Measurements from ENCODE around the gene ARHGAP22.
A peak's percentile ranks its signal among the peaks of the same experiment; 100 is the strongest.

ARHGAP22 gene

DNA sequence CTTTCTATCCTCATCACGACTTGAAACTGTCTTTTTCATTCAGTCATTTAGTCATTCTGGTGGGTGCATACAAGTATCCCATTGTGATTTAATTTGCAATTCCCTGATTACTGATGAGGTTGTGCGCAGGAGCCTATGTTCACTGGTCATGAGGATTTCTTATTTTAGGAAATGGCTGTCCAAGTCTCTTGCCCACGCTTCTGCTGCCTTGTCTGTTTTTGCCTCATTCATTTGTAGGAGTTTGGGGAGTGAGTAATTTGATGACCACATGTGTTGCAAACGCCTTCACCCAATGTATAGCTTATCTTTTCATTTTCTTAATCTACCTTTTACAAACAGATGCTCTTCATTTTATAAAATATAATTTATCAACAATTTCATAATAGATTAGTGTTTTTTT, 127.3 kb downstream of the ARHGAP22 start:
- DNase-seq (ENCODE audit: low spot score): no peak

DNA sequence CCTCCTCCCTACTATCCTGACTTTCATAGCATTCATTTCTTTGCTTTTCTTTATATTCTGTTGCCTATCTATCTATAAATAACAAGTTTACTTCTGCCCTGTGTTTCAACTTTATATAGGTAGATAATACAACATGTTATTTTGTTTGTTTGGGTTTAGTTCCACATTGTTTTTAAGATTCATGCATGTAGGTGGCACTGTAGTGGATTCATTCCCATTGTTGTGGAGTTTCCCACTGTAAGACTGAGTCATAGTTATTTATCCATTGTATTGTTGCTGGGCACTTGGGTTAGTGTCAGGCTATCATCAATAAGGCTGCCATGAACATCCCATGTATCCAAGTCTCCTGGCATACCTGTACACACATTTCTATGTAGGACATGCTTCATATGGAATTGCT, 127.7 kb downstream of the ARHGAP22 start:
- no peak for DNase-seq (ENCODE audit: low spot score)

DNA sequence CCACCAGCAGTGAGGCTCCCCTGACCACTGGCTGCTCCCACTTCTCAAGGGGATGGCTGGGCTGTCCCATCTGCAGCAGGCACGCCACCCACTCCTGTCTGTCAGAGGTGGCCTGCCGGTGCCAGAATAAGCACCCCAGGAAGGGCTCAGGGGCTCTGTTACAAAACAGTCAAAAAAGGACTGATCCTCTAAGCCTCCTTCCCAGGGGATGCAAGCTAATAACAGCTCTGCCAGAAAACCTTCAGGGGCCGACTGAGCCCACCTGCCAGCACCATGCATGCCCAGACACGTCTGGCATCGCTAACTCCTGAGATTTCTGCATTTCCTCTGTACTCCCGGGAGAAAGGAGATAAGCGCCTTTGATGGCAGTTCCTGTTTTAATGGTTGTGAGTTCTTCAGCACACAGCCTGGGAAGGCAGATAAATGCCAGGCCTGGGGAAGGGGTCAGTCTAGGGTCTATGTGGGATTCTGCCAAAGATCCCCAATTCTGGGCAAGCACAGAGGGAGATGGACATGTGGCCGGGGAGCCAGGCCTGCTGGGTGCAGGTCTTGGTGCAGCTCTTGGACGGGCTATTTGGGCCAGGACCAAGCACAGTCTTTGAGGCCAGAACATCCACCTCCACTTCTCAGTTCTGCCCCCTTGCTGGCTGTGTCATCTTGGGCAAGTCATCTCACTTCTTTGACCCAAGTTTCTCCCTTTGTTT, 128.4 kb downstream of the ARHGAP22 start:
- DNase-seq (ENCODE audit: low spot score): no peak

DNA sequence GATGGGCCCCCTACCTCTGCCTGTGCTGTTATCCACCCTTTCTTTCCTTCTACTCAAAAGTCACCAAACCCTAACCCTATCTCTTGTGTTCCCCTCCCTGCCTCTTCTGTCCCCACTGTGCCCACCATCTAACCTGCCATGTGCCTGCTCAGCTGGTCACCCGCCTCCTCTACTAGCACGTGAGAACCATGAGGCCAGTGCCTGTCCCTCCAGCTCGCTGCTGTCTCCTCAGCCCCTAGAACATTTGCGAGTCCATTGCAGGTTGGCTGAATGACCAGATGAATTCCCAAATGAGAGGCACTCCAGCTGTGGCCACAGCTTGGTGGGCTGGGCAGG, 129.0 kb downstream of the ARHGAP22 start:
- DNase-seq (ENCODE audit: low spot score): no peak

DNA sequence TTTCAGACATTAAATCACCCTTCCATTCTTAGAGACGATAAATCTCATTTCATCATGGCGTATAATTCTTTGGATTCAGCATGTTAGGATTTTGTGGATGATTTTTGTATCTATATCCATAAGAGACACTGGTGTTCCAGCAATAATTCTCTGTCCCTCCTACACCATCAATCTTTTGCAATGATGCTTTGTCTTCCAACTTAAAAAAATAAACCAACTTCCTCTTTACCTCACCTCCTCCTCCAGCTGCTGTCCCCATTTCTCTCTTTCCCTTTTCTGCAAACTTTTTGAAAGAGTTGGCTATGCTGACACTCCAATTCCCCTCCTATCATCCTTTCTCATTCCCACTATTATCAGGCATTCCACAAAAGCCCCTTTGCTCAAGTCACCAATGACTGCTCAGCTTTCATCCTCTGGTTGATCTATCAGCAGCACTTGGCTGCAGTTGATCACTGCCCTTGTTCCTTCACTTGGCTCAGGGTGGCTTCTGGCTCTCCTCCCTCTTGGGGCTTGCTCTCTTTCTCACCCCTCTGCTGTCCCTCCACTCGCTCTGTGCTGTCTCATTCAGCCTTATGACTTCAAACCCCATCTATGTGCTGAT, 130.0 kb downstream of the ARHGAP22 start:
- DNase-seq (ENCODE audit: low spot score): no peak

DNA sequence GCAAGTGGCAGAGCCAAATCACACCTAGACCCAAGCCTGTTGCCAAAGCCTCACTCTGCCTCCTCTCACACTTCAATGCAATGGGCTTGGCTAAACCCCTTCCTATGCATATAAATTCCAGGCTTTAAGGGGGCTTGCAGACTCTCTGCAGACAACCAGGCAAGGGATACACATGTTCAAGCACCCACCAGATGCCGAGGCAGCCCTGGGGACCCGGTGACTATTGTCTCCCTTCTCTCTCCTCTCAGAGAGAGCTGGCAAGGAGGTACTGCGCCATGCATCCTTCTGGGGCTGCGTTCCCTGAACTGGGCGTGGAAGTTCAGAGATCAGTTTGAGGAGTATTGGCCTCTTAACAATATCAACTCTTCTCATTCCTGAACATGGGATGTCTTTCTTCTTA, 131.2 kb downstream of the ARHGAP22 start:
- DNase-seq (ENCODE audit: low spot score): no peak

DNA sequence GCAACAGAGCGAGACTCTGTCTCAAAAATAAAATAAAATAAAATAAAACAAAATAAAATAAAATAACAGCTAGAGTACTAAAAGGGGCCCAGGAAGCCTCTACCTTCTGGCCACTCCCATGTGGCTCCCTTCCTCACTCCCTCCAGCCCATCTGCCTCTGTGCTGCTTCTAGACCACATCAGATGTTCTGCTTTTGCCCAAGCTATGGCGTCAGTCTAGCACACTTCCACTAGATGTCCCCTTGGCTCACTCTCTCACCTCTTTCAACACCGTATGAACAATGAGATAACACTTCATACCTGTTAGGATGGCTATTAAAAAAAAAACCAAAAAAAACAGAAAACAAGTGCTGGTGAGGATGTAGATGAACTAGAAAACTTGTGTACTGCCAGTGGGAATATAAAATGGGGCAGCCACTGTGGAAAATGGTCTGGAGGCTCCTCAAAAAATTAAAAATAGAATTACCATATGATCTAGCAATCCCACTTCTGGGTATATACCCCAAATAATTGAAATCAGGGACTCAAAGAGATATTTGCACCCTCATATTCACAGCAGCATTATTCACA, 132.3 kb downstream of the ARHGAP22 start:
- no peak for DNase-seq (ENCODE audit: low spot score)

DNA sequence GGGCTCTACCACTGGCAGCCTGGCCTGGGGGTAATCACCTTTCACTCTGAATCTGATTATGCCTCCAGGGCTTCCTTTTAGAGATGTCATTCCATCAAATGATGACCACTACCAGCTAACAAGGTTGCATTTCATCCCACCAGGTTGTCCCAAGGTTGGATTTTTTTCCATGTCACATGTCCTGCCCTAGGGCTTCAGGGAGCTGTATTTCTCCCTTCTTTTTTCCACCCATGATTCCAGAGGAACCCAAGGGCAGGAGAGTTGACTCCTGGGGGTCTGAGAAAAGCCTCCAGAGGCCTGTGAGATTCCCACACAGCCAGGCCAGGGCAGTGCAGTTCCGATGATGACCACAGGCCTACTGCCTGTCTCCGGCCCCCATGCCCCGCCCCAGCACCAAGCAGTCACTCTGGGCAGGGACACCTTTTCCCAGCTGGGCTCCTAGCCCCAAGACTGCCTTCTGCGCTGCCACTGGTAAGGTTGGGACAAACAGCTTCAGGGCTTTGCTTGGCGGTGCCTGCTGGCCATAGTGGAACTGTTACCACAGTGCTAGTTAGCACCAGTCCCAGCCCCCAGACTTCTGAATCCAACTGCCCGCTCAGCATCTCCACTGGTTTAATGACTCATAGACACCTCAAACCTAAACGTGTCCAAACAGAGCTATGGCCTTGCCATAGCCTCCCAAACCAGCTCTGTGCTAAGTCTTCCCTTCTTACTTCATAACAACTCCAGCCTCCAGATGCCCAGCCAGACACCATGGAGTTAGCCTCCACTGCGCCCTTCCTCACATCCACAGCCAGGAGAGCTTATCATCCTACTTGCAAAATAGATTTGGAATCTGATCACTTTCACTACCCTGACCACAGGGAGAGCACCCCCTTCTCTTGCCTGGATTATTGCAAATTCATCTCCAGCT, 133.7 kb downstream of the ARHGAP22 start:
- no peak for DNase-seq (ENCODE audit: low spot score)

DNA sequence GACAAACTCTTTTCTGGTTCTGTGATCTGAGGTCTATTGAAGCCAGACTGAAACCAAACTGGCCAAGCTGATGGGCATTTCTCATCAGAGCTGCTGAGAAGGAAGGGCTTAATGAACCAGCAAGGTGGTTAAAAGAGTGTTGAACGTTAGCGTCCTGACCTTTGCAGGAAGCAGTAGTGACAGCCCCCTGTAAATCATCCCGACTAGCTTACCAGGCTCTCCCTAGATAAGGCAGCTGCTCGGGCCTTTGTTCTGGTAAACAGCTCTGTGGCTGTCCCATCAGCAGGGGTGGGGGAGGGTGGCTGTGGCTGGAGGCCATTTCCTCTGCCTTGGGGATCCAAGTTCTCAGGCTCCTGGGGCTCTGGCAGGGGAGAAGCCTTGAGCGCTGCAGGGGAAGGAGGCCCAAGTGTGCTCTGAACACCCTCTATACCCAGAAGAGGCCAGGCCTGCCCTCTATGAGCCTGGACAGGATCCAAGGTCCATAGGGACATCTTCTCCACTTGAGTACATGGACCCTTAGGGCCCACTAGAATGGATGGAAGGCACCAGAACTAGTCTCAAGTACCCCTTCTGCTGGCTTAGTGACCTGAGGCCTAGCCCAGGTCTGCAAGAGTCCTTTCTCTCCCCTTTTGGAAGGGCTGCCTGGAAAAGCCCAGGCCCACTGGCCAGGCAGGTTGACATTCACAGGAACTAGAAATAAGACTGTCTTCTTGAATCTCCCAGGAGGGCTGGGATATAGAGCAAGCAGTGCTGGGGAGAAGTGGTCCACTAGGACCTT, 134.6 kb downstream of the ARHGAP22 start:
- peak; percentile 83 for DNase-seq (ENCODE audit: low spot score)

DNA sequence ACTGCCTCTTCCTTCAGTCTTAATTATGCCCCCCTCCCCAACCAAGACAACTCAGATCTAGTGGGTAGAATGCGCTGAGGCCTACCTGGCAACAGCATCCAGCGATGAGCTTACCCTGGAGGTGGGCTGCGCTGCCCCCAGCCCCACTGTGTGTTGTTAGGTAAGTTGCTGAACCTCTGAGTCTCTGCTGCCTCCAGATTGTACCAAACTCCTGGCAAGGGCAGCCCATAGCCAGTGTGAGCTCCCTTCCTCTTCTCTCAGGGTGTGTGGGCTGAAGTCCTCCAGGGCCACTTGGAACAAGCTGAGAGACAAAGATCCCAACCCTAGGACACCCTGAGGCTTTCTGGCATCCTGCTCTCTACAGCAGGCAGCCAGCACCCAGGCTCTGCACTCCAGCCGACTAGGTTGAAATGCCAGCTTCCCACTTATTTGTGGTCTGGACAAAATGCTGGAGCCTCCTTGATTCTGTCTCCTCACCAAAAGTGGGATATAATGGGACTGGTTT, 135.3 kb downstream of the ARHGAP22 start:
- DNase-seq (ENCODE audit: low spot score): no peak

DNA sequence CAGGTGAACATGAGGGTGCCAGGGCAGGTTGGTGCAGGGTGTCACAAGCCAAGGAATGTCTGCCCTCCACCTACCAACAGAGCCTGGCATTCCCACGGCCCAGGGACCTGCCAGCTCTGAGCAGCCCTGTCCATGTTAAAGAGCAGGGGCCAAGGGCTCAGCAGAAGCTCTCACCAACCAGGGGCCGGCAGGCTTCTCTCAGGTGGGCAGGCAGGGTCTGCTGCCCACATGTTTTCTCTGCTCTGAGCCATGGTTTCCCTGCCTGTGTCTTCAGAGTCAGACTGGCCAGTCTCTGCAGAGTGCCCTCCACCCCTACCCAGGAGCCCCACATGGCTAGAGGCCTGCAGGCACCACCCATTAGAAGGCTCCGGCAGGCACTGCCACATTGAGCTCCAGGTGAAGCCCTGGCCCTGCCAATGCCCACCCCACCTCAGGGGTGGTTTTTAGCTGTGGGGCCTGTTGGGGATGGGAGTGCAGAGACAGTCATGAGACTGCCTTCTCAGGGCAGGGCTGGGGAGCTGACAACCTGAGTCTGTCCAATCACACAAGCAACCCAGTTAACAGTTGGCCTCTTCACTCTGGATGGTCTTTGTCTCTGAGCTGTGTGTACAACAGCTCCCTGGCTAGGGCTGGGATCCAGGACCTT, 135.9 kb downstream of the ARHGAP22 start:
- DNase-seq (ENCODE audit: low spot score): no peak

DNA sequence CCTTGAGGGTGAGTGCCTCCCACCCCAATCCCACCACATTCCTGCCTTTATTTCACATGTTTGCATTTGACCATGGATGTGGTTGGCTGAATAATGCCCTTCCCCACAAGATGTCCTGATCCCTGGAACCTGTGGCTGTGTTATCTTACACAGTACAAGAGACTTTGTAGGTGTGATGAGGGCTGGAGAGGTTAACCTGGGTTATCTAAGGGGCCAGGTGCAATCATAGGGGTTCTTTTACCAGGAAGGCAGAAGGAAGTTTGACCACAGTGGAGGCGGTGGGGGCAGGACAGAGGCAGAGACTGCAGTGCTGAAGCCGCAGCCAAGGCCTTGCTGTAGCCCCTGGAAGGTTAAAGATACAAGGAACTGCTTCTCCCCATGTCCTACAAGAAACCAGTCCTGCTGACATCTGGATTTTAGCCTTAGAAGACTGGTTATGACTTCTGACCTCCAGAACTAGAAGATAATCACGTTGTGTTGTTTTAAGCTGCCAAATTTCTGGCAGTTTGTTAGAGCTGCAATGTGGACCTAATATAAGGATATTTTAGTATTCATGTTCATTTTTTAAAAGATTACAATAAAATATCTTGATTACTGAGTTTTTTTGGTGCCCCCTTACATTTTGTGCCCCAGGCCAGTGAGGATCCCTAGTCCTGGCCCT, 136.6 kb downstream of the ARHGAP22 start:
- no peak for DNase-seq (ENCODE audit: low spot score)

DNA sequence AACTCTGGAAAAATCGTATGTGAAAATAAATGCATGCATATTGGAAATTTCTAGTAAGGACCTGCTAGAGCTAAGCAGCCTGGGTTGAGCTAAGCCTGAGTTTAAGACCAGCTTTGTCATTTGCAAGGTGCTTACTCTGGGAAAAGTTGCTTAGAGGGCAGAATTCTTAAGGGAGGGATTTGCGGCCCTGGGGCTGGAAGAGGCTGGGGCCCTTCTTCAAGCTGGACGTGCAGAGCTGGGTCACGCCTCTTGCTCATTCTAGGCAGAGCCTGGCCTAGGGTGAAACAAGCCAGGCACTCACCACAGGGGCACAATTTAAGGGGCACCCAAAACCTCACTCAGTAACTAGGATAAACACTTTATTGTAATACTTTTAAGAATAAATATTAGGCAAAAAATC, 137.2 kb downstream of the ARHGAP22 start:
- no peak for DNase-seq (ENCODE audit: low spot score)

DNA sequence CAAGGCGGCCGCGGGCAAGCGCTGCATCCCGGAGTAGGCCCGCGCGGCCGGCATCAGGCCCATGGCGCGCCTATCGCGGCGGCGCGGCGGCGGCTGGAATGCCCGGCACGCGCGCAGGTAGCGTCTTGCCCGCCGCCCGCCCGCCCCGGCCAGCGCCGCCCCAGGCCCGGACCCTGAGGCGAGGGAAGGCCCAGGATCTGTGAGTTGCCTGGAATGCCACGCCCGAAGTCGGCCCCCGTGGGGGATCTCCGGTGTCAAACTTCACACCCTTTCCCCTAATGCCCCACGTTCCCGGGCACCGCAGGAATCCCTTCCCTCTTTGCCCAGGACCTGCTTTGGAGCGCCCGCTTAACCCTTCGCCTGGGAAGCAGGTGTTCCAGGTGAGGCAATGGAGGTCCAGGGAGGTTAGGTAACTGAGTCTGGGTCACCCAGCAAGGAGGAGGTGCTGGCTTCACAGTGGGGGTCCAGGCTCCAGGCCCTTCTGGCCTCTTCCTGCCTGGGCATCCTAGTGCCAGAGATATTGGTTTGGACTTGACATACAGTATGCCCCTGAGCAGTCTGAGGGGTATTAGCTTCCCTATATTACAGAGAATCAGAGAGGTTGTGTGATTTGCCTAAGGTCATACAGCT, 138.1 kb downstream of the ARHGAP22 start:
- no peak for DNase-seq (ENCODE audit: low spot score)

DNA sequence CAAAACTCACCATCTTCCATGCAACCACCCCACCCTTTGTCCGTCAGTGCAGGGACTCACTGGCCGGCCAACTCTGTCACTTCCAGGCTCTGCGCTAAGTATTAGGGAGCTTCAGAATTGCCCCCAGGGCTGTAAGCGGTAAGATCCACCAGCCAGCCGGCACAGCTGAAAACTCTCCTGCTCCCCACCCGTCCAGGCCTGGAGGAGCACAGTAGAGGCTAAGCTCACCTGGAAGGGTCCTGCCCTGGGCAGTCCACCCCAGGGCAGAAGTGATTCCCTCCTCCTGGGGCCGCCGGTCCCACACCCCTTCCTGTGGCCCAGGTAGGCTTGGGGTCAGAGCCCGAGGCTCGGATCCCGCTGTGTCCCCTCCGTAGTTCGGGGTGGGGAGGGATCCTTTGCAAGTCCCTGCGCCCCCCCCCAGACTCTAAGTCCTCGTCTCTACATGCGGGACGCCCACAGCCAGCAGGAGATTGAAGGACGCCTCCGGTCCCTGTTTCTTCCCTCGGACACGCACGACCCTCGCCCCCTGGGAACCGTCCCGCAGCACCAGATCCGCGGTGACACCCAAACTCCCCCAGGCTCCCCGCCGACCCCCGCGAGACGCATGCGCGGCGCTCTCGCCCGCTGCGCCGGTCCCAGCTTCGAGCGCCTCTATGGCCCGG, 138.9 kb downstream of the ARHGAP22 start:
- no peak for DNase-seq (ENCODE audit: low spot score)

DNA sequence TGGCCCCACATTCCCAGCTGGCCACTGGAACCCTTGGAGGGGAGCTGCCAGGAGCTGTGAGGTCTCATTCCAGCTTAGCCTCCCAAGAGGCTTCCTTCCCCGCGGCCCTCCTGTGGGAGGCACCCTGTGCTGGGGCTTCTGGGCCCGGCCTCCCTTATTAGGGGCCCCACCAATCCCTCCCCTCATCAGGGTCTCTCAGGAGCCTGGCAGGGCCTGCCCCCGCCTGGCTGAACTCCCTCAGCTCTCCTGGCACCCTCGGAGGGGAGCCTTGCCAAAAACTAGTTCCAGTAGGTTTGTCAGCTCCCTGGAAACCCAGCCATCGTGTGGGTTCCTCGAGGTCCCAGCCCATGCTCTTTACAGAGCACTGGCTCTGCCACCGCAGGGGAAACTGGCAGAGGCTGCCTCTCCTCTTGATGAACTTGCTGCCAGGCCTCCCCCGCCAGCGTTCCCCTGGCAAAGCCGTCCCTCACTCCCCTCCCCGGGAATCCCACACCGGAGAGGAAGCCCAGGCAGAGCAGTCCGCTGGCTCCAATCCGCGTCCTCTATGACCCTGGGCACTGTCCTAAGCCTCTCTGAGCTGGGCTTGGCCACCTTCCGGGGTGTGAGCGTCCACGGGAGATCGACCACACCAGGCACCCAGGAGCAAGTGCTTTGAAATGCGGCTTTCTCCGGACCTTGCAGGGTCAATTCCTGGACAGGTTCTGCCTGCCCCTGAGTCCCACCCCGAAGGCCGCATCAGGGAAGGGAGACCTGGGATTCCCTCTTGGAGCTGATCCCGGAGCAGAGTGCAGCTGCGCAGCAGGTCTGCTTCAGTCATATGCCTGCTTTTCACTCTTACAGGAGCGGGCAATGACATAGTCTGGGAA, 139.8 kb downstream of the ARHGAP22 start:
- DNase-seq (ENCODE audit: low spot score): peak; percentile 59

DNA sequence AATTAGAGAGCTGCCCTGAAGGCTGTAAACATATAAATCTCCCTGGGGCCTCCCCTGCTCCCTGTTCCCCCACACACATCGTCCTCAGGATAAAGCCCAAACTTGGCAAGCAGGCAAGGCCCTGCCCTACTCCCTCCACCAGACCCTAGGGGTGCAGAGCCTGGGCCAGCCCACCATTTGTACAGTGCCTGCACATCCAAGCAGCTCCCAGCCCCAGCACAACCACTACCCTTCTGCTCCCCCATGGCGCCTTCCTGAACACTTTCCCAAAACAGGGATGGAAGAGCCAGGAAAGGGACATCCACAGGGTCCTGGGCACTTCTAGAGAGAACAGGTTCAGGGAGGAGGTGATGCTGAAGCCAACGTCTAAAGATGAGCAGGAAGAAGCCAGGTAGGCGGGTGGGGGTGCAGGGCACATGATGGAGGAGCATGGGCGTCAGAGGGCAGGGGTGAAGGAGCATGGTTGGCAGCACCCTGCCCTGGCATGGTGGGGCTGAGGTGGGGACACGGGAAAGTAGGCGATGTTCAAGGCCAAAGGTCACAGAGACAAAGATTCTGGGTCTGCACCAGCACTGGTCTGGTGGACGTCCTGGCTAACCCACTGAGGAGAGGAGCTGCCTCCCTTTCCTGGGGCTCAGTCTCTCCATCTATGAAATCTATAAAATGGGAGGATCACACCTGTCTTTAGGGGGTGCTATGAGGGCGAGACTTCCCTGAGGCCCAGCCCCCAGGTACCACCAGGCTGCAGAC, 140.6 kb downstream of the ARHGAP22 start:
- no peak for DNase-seq (ENCODE audit: low spot score)

Data from globus pallidus (tissue), 1 donor.